ENCODE results near the gene CNTN5.

GRCh38 chr11:100182927-100183326 lies 1162.2 kb downstream of the CNTN5 start:
- TF ChIP-seq, protein P1, sequence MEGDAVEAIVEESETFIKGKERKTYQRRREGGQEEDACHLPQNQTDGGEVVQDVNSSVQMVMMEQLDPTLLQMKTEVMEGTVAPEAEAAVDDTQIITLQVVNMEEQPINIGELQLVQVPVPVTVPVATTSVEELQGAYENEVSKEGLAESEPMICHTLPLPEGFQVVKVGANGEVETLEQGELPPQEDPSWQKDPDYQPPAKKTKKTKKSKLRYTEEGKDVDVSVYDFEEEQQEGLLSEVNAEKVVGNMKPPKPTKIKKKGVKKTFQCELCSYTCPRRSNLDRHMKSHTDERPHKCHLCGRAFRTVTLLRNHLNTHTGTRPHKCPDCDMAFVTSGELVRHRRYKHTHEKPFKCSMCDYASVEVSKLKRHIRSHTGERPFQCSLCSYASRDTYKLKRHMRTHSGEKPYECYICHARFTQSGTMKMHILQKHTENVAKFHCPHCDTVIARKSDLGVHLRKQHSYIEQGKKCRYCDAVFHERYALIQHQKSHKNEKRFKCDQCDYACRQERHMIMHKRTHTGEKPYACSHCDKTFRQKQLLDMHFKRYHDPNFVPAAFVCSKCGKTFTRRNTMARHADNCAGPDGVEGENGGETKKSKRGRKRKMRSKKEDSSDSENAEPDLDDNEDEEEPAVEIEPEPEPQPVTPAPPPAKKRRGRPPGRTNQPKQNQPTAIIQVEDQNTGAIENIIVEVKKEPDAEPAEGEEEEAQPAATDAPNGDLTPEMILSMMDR (IDR thresholded peaks at IDR 0.05), result no peak
- no peak for TF ChIP-seq POLR2A (IDR thresholded peaks at IDR 0.05)

Measured in suprapubic skin (tissue), 3 donors.